ENCODE measurements around the gene MYO1G. TPM values are rescaled to one million over a fixed set of nuclear protein-coding genes. Genes with fewer than 3 reads are reported as not detected.

MYO1G gene
- total and polyA plus RNA-seq, 9 donors = 0.48 to 2.4 (median 1.0) TPM

DNA sequence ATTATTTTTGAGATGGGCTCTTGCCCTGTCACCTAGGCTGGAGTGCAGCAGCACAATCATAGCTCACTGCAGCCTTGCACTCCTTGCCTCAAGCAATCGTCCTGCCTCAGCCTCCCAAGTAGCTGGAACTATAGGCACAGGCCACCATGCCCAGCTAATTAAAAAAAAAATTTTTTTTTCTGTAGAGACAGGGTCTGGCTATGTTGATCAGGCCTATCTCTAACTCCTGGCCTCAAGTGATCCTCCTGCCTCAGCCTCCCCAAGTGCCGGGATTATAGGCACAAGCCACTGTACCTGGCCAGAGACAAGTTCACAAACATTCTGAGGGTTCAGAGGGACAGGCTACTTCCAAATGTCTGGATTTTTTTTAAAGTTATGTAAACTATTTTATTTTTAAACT, 61.4 kb downstream of the MYO1G start:
- H3K27ac ChIP-seq = no peak overlapping the region
- H3K4me1 ChIP-seq (ENCODE audit: insufficient read depth) = no peaks in the 10 kb centered on the region
- intact Hi-C loops (cut with DNase I) = no loop called here
- H3K4me3 ChIP-seq = no peak overlapping the region
- TF ChIP-seq, protein P1, sequence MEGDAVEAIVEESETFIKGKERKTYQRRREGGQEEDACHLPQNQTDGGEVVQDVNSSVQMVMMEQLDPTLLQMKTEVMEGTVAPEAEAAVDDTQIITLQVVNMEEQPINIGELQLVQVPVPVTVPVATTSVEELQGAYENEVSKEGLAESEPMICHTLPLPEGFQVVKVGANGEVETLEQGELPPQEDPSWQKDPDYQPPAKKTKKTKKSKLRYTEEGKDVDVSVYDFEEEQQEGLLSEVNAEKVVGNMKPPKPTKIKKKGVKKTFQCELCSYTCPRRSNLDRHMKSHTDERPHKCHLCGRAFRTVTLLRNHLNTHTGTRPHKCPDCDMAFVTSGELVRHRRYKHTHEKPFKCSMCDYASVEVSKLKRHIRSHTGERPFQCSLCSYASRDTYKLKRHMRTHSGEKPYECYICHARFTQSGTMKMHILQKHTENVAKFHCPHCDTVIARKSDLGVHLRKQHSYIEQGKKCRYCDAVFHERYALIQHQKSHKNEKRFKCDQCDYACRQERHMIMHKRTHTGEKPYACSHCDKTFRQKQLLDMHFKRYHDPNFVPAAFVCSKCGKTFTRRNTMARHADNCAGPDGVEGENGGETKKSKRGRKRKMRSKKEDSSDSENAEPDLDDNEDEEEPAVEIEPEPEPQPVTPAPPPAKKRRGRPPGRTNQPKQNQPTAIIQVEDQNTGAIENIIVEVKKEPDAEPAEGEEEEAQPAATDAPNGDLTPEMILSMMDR (IDR thresholded peaks at IDR 0.05) = no peak
- TF ChIP-seq EP300 (IDR thresholded peaks at IDR 0.05) (no peak), POLR2A (IDR thresholded peaks at IDR 0.05) (no peak)
- 85 to 93% (median 87%) methylated on average over 2 of the region's 2 CpGs for WGBS, 3 donors
- no peaks in the 10 kb centered on the region for H3K36me3 ChIP-seq
- H3K27me3 ChIP-seq = no peaks in the 10 kb centered on the region
- no peaks in the 10 kb centered on the region for H3K9me3 ChIP-seq
- DNase-seq = no peak

DNA sequence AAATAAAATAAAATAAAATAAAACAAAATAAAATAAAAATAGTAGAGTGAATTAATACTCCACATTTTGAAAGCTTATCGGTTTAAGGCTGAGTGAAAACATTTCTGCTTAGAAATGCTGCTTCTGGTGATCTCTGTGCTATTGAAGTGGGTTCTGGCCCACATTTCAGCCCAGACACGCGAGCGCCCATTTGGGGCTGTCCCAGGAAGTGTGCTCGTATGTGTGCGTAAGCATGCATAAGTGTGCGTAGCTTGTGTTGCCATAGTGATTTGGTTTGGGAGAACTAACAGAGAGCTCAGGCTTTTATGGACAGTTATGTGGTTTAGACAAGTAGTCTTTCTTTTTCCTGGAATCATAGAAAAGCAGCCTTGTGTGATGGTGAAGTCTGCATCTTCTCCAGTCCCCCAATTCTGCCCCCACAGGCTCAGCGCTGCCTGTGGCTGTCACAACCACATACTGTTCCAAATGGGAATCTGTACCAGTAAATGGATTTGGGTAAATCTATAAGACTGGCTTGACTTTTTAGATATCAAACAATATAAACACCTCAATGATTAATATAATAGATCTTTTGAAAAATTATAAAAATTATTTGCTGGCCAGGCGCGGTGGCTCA, 63.7 kb downstream of the MYO1G start:
- H3K27me3 ChIP-seq = no peaks in the 10 kb centered on the region
- 73 to 82% (median 78%) methylated on average over 10 of the region's 10 CpGs for WGBS, 3 donors
- H3K4me3 ChIP-seq = no peak overlapping the region
- H3K36me3 ChIP-seq = no peaks in the 10 kb centered on the region
- no peak overlapping the region for H3K27ac ChIP-seq
- no peak for DNase-seq
- TF ChIP-seq EP300 (IDR thresholded peaks at IDR 0.05) = no peak
- TF ChIP-seq POLR2A (IDR thresholded peaks at IDR 0.05) = no peak
- TF ChIP-seq, protein P1 (IDR thresholded peaks at IDR 0.05) = no peak
- no peaks in the 10 kb centered on the region for H3K9me3 ChIP-seq
- no peaks in the 10 kb centered on the region for H3K4me1 ChIP-seq (ENCODE audit: insufficient read depth)
- intact Hi-C loops (cut with DNase I) = no loop called here

DNA sequence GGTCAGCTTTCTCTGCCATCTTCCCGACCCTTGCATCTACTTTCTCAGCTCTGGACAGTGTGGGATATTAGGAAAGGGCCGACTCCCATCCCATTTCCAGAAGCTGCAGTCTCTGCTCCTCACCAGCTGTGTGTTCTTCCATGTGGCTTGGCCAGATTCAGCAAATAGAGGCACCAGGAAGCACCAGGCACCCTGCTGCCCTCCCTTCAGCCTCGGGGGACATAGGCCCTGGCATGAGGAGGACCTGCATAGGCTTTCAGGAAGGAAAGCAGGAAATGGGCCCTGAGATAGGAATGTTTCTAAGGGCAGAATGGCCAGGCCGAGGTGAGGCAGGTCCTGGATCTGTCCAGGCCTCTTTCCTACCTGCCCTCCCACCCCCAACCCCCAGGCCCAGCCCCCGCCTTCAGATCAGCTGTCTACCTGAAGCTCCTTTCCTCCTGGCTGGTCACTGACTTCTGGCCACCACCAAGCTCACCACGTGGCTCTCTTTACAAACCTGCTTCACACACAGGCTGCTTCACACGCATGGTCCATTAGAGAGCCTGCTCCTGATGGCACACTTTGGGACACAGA, 66.0 kb downstream of the MYO1G start:
- H3K4me3 ChIP-seq = no peak overlapping the region
- no peaks in the 10 kb centered on the region for H3K27me3 ChIP-seq
- no peaks in the 10 kb centered on the region for H3K9me3 ChIP-seq
- intact Hi-C loops (cut with DNase I) = no loop called here
- H3K27ac ChIP-seq = no peak overlapping the region
- no peak for DNase-seq
- no peaks in the 10 kb centered on the region for H3K4me1 ChIP-seq (ENCODE audit: insufficient read depth)
- H3K36me3 ChIP-seq = no peaks in the 10 kb centered on the region
- WGBS, 3 donors = 41 to 52% (median 48%) methylated on average over 7 of the region's 7 CpGs
- no peak for TF ChIP-seq EP300 (IDR thresholded peaks at IDR 0.05)
- TF ChIP-seq, protein P1 (IDR thresholded peaks at IDR 0.05) = no peak
- TF ChIP-seq POLR2A (IDR thresholded peaks at IDR 0.05) = no peak

Other genes starting within 250 kb of the MYO1G start
- gene ZMIZ2, start 230.2 kb downstream of the MYO1G start, total RNA-seq = 10 to 100 TPM; 20.0 to 85.5 (median 69.4) TPM
- 10 to 100 TPM; 12.7 to 36.8 TPM for gene ZMIZ2, start 230.2 kb downstream of the MYO1G start, polyA plus RNA-seq
- 1,000 to 10,000 TPM in 1 of 7 donors, 100 to 1,000 TPM in 6; 644 to 1,200 (median 790) TPM for gene PPIA, start 182.3 kb downstream of the MYO1G start, total RNA-seq
- gene PPIA, start 182.3 kb downstream of the MYO1G start, polyA plus RNA-seq = 1,000 to 10,000 TPM; 1,452 to 2,091 TPM
- 100 to 1,000 TPM in 5 of 7 donors, 10 to 100 TPM in 2; 70.7 to 154 (median 123) TPM for gene H2AZ2, start 130.9 kb downstream of the MYO1G start, total RNA-seq
- gene H2AZ2, start 130.9 kb downstream of the MYO1G start, polyA plus RNA-seq = 100 to 1,000 TPM in 1 of 2 donors, 10 to 100 TPM in 1; 79.0 to 119 TPM
- gene PURB, start 93.5 kb downstream of the MYO1G start, total RNA-seq = 10 to 100 TPM; 17.6 to 27.3 (median 25.6) TPM
- 10 to 100 TPM in 1 of 2 donors, 1 to 10 TPM in 1; 9.6 to 19.5 TPM for gene PURB, start 93.5 kb downstream of the MYO1G start, polyA plus RNA-seq
- 10 to 100 TPM; 16.2 to 34.6 (median 23.5) TPM for gene CCM2, start 21.2 kb upstream of the MYO1G start, total RNA-seq
- 10 to 100 TPM; 21.2 to 23.1 TPM for gene CCM2, start 21.2 kb upstream of the MYO1G start, polyA plus RNA-seq
- 10 to 100 TPM in 5 of 7 donors, 1 to 10 TPM in 2; 5.1 to 24.1 (median 18.8) TPM for gene NACAD, start 110.0 kb upstream of the MYO1G start, total RNA-seq
- 1 to 10 TPM; 4.1 to 8.1 TPM for gene NACAD, start 110.0 kb upstream of the MYO1G start, polyA plus RNA-seq
- gene TBRG4, start 132.7 kb upstream of the MYO1G start, total RNA-seq = 10 to 100 TPM; 28.9 to 67.5 (median 50.8) TPM
- 10 to 100 TPM; 28.6 to 34.0 TPM for gene TBRG4, start 132.7 kb upstream of the MYO1G start, polyA plus RNA-seq
- 10 to 100 TPM in 3 of 7 donors, 1 to 10 TPM in 4; 2.9 to 26.0 (median 8.0) TPM for gene RAMP3, start 178.8 kb upstream of the MYO1G start, total RNA-seq
- gene RAMP3, start 178.8 kb upstream of the MYO1G start, polyA plus RNA-seq = 10 to 100 TPM in 1 of 2 donors, 1 to 10 TPM in 1; 4.0 to 14.8 TPM

Data from ovary (tissue), 9 donors.